Measurements from ENCODE around the gene ZNF784. TPM values are rescaled to one million over a fixed set of nuclear protein-coding genes. Genes with fewer than 3 reads are reported as not detected.

ZNF784 gene
- total and polyA plus RNA-seq, 9 of the 15 experiments (the other 6 are each of a cell fraction or from before 2014, with no cell fraction given): 0.14 to 6.1 (median 2.1) TPM

GRCh38 chr19:55580628-55581144, 43.7 kb downstream of the ZNF784 start, which contains the start of gene ZNF579 (continued):
- TF ChIP-seq ATF1 (CRISPR knock-in tag; IDR thresholded peaks at IDR 0.05) (no peak), ATF1 (tag; IDR thresholded peaks at IDR 0.05) (no peak), ZNF639 (CRISPR knock-in tag; conservative IDR thresholded peaks at IDR 0.05 in 1 of 2, IDR thresholded peaks at IDR 0.05 in 1 of 2) (0 out of 4 replicates have a peak, but pooled peaks of 1 of the 2 experiments have one; percentile 41), YY1 (IDR thresholded peaks at IDR 0.05; ENCODE audit: borderline replicate concordance in 1 of 3, control insufficient read depth in 1 of 3, extremely low read depth in 1 of 3, insufficient read depth in 3 of 3, insufficient read length in 1 of 3, insufficient replicate concordance in 2 of 3, low read depth in 1 of 3, low read length in 2 of 3) (peak in 2 of 3 experiments; percentile 43 to 69), VEZF1 (CRISPR knock-in tag; IDR thresholded peaks at IDR 0.05) (peak; percentile 99), MYNN (IDR thresholded peaks at IDR 0.05) (0 out of 2 replicates have a peak, but pooled peaks have one; percentile 44), MYNN (CRISPR knock-in tag; IDR thresholded peaks at IDR 0.05) (no peak), TEAD1 (CRISPR knock-in tag; IDR thresholded peaks at IDR 0.05) (no peak), RNF2 (IDR thresholded peaks at IDR 0.05) (0 out of 2 replicates have a peak, but pooled peaks have one; percentile 37), HCFC1 (IDR thresholded peaks at IDR 0.05; ENCODE audit: low read depth, low read length) (peak; percentile 73), ZEB2 (IDR thresholded peaks at IDR 0.05) (peak; percentile 77), POLR2G (IDR thresholded peaks at IDR 0.05; ENCODE audit: low read depth, low read length) (peak; percentile 66), POLR2A (conservative IDR thresholded peaks at IDR 0.05) (peak; percentile 33), SIN3A (IDR thresholded peaks at IDR 0.05; ENCODE audit: borderline replicate concordance in 2 of 2, control insufficient read depth in 1 of 2, low read depth in 2 of 2, low read length in 2 of 2) (peak in 1 of 2 experiments; percentile 68; a peak in 1 of 4 replicates), XRCC3 (IDR thresholded peaks at IDR 0.05) (no peak), SRF (CRISPR knock-in tag; IDR thresholded peaks at IDR 0.05) (0 out of 4 replicates have a peak, but pooled peaks of 1 of the 2 experiments have one; percentile 40), UBTF (IDR thresholded peaks at IDR 0.05; ENCODE audit: borderline replicate concordance in 1 of 2, low read depth in 2 of 2, low read length in 2 of 2) (peak; percentile 96 to 99)

All from K562 (cell line).